HG03469 (cell line): ENCODE results near the gene LAMTOR4.

Experiments used
- ATAC-seq: cut with Tn5 transposase; IDR thresholded peaks from one replicate; pipeline ENCODE4 v1.9.1; 2021; ENCODE audit warnings: mild to moderate bottlenecking, moderate library complexity, moderate number of reproducible peaks; ENCODE audit not compliant: unreplicated experiment

Gene LAMTOR4

GRCh38 chr7:100152937-100153666 lies 4.4 kb downstream of the LAMTOR4 start:
- no peak for ATAC-seq

- no peak for ATAC-seq
These were observed 5.2 kb downstream of the LAMTOR4 start for GRCh38 chr7:100153708-100154535.

- ATAC-seq = no peak
These were observed 6.2 kb downstream of the LAMTOR4 start for GRCh38 chr7:100154651-100155491.

GRCh38 chr7:100155553-100156317 lies 7.0 kb downstream of the LAMTOR4 start:
- no peak for ATAC-seq

GRCh38 chr7:100156331-100157068 lies 7.8 kb downstream of the LAMTOR4 start:
- ATAC-seq = no peak

GRCh38 chr7:100157069-100157333 lies 8.3 kb downstream of the LAMTOR4 start:
- no peak for ATAC-seq

GRCh38 chr7:100157334-100158228 lies 8.9 kb downstream of the LAMTOR4 start:
- ATAC-seq = no peak

GRCh38 chr7:100158229-100159098 lies 9.7 kb downstream of the LAMTOR4 start, which contains the start of gene TRAPPC14:
Gene TRAPPC14 (minus strand): TSS chr7:100158723. CDS start chr7:100158499, 224 bp downstream.
- no peak for ATAC-seq

- no peak for ATAC-seq
These were observed 10.4 kb downstream of the LAMTOR4 start for GRCh38 chr7:100159099-100159623.

GRCh38 chr7:100160067-100160466 lies 11.3 kb downstream of the LAMTOR4 start:
- no peak for ATAC-seq

GRCh38 chr7:100163006-100163531 lies 14.4 kb downstream of the LAMTOR4 start:
- no peak for ATAC-seq

GRCh38 chr7:100163871-100164270 lies 15.2 kb downstream of the LAMTOR4 start:
- no peak for ATAC-seq

- no peak for ATAC-seq
These were observed 17.7 kb downstream of the LAMTOR4 start for GRCh38 chr7:100166317-100166940.

GRCh38 chr7:100166970-100167911 lies 18.5 kb downstream of the LAMTOR4 start:
- ATAC-seq = no peak

- no peak for ATAC-seq
These were observed 19.2 kb downstream of the LAMTOR4 start for GRCh38 chr7:100167912-100168323.
